Osteoblast (primary cell): ENCODE results near the gene MUC4. TPM values are rescaled to one million over a fixed set of nuclear protein-coding genes. Genes with fewer than 3 reads are reported as not detected.

Source experiments
- DNase-seq: peaks from one replicate; pipeline ENCODE4 v3.0.0; 2011; ENCODE audit warnings: low spot score, mixed read lengths; ENCODE audit not compliant: insufficient read length; ENCODE audit errors: missing footprints
- H2AFZ ChIP-seq: 2 replicates; pipeline ENCODE4 v1.6.0; 2011; ENCODE audit warnings: mild to moderate bottlenecking, low read length
- H3K27ac ChIP-seq: 2 replicates; pipeline ENCODE4 v1.5.1; 2011; ENCODE audit warnings: mild to moderate bottlenecking, low read depth, low read length, moderate library complexity
- H3K27me3 ChIP-seq: 2 replicates; pipeline ENCODE4 v1.6.0; 2012; ENCODE audit warnings: mild to moderate bottlenecking, control low read depth, inconsistent platforms, low read length, moderate library complexity; ENCODE audit not compliant: insufficient read depth
- H3K36me3 ChIP-seq: 2 replicates; pipeline ENCODE4 v1.5.1; 2011; ENCODE audit warnings: mild to moderate bottlenecking, low read length, control low read depth, moderate library complexity; ENCODE audit not compliant: insufficient read depth
- H3K4me1 ChIP-seq: 2 replicates; pipeline ENCODE4 v1.5.1; 2011; ENCODE audit warnings: mild to moderate bottlenecking, low read length, control low read depth, moderate library complexity; ENCODE audit not compliant: insufficient read depth
- H3K4me2 ChIP-seq: 2 replicates; pipeline ENCODE4 v1.6.0; 2011; ENCODE audit warnings: mild to moderate bottlenecking, low read length; ENCODE audit not compliant: insufficient read depth
- H3K4me3 ChIP-seq: fragments of 200-600 bp; sonication (generic); 3 replicates; pipeline ENCODE4 v1.5.1; 2012; ENCODE audit warnings: mild to moderate bottlenecking, low read length, inconsistent platforms; ENCODE audit not compliant: insufficient read depth
- H3K79me2 ChIP-seq: 2 replicates; pipeline ENCODE4 v1.6.0; 2012; ENCODE audit warnings: mild to moderate bottlenecking, low read length, control low read depth, inconsistent platforms; ENCODE audit not compliant: insufficient read depth
- H3K9me3 ChIP-seq: 2 replicates; pipeline ENCODE4 v1.5.1; 2011; ENCODE audit warnings: low read depth, low read length, control low read depth
- H4K20me1 ChIP-seq: 2 replicates; pipeline ENCODE4 v1.6.0; 2012; ENCODE audit warnings: mild to moderate bottlenecking, low read length, control low read depth; ENCODE audit not compliant: insufficient read depth
- total RNA-seq: library from RNA; depleted of rRNA; stranded (reverse); fragments of >200 nt; gene quantifications from 2 replicates; pipeline ENCODE4 v1.2.3, GENCODE V29; 2012
- TF ChIP-seq, protein P1 (sequence below): IDR thresholded peaks from 2 replicates; pipeline ENCODE4 v1.5.1; 2011; ENCODE audit warnings: mild to moderate bottlenecking, low read depth, low read length, moderate library complexity; ENCODE audit errors: extremely low read depth

The MUC4 gene
- total RNA-seq, 1 donor = not detected

DNA sequence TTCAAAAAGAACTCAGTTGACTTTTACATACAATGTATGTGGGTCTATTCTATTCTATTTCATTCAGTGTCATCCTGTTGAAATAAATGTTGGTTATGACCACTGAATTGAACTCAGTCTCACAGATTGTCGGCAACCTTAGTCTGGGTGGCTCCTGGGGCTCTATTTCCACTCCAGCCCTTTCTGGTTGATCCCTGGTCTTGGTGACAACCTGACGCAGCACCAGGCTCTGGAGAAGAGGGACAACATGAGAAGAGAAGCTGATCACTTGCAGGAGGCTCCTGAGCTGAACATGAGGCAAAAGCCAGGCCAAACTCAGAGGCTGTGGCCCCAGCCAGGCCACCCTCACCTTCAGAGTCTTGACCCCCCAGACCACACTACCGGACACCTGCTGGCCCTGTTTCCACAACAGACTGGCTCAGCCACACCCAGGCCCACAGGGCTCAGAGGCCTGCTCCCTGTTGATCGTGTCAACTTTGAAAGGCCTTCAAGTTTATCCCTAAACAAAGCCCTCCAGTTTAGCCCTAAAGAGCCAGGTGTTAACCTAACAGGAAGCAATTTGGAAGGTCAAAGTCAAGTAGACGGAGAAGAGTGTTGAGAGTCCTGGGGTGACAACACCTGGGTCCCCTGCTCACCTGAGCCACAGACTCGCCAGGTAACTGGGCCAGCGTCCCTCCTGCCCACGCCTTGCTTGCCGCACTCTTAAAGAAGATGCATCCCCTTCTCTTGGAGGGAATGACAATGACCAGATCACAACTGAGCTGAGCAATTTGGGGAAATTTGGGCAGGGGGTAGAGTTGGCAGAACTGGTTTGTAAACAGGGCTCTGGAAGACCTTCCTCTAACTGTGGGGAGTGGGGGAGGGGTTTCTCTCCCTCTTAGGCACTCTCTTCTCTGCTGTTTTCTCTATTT is 106.4 kb downstream of the MUC4 start:
- H3K4me1 ChIP-seq = peaks cover 9% of the 10 kb centered on the region
- no peak overlapping the region for H3K27ac ChIP-seq
- H3K27me3 ChIP-seq = no peaks in the 10 kb centered on the region
- no peaks in the 10 kb centered on the region for H3K9me3 ChIP-seq
- H2AFZ ChIP-seq = no peak overlapping the region
- H3K79me2 ChIP-seq = no peaks in the 10 kb centered on the region
- no peak overlapping the region for H3K4me2 ChIP-seq
- DNase-seq = peak; percentile 44
- H4K20me1 ChIP-seq = no peaks in the 10 kb centered on the region
- H3K4me3 ChIP-seq = no peak overlapping the region
- no peaks in the 10 kb centered on the region for H3K36me3 ChIP-seq
- TF ChIP-seq, protein P1, sequence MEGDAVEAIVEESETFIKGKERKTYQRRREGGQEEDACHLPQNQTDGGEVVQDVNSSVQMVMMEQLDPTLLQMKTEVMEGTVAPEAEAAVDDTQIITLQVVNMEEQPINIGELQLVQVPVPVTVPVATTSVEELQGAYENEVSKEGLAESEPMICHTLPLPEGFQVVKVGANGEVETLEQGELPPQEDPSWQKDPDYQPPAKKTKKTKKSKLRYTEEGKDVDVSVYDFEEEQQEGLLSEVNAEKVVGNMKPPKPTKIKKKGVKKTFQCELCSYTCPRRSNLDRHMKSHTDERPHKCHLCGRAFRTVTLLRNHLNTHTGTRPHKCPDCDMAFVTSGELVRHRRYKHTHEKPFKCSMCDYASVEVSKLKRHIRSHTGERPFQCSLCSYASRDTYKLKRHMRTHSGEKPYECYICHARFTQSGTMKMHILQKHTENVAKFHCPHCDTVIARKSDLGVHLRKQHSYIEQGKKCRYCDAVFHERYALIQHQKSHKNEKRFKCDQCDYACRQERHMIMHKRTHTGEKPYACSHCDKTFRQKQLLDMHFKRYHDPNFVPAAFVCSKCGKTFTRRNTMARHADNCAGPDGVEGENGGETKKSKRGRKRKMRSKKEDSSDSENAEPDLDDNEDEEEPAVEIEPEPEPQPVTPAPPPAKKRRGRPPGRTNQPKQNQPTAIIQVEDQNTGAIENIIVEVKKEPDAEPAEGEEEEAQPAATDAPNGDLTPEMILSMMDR = no peak

DNA sequence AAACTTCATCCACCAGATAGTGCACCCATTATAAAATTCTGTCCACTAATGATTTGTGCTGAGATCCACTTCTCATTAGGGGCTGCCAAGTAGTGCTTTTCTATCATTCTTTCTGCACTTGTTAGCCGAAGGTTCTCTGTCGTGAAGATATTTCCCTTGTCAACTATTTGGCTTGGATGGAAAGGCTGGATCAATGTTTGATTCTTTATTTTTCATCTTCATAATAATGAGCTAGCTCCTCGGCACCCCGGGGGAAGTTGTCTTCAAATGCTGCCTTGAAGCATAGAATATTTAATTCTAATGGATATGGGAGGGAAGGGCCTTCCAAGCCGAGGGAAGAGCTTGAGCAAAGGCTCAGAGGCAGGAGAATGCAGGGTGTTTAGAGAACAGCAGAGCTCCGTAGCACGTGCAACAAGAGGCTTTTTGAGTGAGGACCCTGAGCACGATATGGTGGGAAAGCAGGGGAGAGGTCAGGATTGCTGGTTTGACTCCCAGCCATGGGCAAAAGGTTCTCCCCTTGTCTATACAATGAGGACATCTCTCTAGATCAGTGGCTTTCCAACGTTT is 107.2 kb downstream of the MUC4 start:
- TF ChIP-seq, protein P1 = no peak
- Histone ChIP-seq H3K36me3 (peaks cover 3% of the 10 kb centered on the region), H4K20me1 (no peaks in the 10 kb centered on the region)

DNA sequence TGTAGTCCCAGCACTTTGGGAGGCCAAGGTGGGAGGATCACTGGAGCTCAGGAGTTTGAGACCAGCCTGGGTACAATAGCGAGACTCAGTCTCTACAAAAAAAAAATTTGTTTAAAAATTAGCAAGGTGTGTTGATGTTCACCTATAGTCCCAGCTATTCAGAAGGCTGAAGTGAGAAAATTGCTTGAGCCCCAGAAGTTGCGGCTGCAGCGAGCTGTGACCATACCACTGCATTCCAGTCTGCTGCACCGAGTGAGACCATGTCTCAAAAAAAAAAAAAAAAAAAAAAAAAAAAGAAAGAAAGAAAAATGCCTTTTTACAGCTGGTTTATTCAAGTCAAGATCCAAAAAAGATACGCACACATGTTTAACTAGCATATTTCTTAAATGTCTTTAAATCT is 108.0 kb downstream of the MUC4 start:
- H4K20me1 ChIP-seq = no peaks in the 10 kb centered on the region
- no peak for DNase-seq
- H3K79me2 ChIP-seq = no peaks in the 10 kb centered on the region
- H3K4me1 ChIP-seq = peaks cover 6% of the 10 kb centered on the region
- no peak overlapping the region for H2AFZ ChIP-seq
- H3K27me3 ChIP-seq = no peaks in the 10 kb centered on the region
- H3K27ac ChIP-seq = no peak overlapping the region
- H3K4me3 ChIP-seq = no peak overlapping the region
- H3K36me3 ChIP-seq = peaks cover 7% of the 10 kb centered on the region
- TF ChIP-seq, protein P1 = no peak
- H3K9me3 ChIP-seq = no peaks in the 10 kb centered on the region
- no peak overlapping the region for H3K4me2 ChIP-seq

More for the DNA sequence above, 107.2 kb downstream of the MUC4 start:
- Histone ChIP-seq H3K4me1 (peaks cover 9% of the 10 kb centered on the region), H2AFZ (no peak overlapping the region), H3K4me2 (no peak overlapping the region), H3K79me2 (no peaks in the 10 kb centered on the region), H3K27ac (no peak overlapping the region), H3K27me3 (no peaks in the 10 kb centered on the region), H3K4me3 (no peak overlapping the region), H3K9me3 (no peaks in the 10 kb centered on the region)
- no peak for DNase-seq
